CD4-positive, alpha-beta T cell treated with Interferon alpha-2 for 1 hour (primary cell): ENCODE data around the gene ADPRS.
A peak's percentile ranks its signal among the peaks of the same experiment; 100 is the strongest.

Experiments used
- DNase-seq, 2 donors: peaks; one replicate each; pipeline ENCODE4 v3.0.0-alpha.2; 2020 to 2022

The ADPRS gene

DNA sequence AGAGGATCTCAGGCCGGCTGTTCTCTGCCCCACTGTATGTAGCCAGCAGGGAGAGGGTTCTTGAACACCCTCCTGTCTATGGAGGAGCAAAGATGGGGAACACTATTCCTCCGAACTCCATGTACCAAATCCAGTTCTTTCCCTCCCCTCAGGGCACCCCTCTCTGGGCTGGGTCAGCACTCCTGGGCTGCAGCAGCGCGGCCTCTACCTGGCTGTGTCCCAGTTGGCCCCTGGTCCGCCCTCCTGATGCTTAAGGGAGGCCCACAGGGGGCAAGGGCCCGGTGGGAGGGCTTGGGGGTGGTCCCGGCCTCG is 471 bp upstream of the ADPRS start:
- DNase-seq = no peak

- peak; percentile 47 to 50 for DNase-seq
Observed at GRCh38 chr1:36089393-36090121, 865 bp downstream of the ADPRS start.

DNA sequence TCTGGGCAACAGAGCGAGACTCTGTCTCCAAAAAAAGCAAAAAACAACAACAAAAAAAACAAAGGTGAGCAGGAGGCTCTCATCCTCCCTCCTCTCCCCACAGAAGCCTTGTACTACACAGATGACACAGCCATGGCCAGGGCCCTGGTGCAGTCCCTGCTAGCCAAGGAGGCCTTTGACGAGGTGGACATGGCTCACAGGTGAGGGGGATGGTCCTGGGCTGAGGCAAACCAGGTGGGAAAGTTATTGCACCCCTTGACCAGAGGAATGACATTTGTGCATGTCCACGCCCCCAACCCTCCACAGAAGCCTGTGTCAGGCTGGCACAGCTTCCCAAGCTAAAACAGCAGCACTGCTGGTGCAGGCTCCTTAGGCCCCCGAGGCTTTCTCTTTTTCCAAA is 2.4 kb downstream of the ADPRS start:
- DNase-seq = no peak

- DNase-seq = no peak
Observed at GRCh38 chr1:36091698-36092097, 3.0 kb downstream of the ADPRS start.

DNA sequence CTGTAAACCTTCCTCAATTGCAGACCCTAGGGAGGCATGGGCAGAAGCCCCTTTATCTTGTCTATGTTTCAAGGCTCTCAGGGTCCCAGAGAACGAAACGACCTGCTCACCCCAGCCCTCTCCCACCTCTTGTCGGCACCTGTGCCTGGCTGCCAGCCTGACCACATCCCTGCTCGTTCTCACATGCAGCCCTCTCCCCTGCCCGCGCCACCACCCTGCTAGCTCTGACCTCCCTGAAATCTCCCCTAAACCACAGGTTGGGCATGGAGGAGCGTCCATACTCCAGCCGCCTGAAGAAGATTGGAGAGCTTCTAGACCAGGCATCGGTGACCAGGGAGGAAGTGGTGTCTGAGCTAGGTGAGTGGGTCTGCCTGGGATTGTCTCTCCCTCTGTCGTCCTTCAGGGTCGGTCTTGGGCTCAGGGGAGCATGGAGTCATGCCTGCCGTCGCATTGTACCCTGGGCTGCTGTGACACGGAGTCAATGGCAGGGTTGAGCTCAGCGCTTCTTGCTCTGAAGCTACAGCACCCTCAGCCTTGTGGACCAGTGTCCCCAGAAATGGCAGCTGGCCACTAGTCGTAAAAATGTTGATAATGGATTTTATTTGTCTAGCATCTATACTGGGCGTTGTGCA is 3.6 kb downstream of the ADPRS start:
- DNase-seq = no peak

DNA sequence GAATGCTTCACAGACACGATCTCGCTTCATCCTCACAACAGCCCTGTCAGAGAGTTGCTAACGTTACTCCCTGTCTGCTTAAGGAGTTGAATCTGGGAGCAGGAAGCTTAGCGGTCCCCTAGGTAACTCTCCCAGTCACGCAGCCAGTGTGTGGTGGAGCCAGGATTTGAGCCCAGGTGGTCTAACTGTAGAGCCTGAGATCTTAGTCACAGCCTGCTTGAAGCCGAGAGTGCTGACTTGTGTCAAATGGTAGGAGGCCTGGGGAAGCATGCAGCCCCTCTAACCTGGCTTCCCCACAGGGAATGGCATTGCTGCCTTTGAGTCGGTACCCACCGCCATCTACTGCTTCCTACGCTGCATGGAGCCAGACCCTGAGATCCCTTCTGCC is 4.1 kb downstream of the ADPRS start:
- no peak for DNase-seq

GRCh38 chr1:36093226-36093625 is 4.5 kb downstream of the ADPRS start:
- no peak for DNase-seq

DNA sequence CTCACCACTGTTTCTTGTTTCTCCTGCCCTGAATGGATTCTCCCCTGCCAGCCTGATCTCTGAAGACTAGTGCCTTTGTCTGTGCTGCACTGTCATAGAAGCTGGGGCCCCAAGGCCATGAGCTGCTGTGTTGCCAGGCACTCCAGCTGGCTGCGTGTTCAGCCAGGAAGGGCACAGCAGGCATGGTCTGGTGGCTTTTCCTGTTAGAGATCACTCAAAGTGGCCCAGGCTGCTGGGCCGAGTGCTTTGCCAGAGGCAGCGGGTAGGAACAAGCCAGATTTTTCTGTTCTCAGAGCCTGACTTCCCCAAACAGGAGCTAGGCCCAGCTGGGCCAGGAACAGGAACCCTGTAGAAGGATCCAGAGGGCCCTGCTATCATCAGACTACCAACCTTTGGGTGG is 5.2 kb downstream of the ADPRS start:
- DNase-seq = no peak

DNA sequence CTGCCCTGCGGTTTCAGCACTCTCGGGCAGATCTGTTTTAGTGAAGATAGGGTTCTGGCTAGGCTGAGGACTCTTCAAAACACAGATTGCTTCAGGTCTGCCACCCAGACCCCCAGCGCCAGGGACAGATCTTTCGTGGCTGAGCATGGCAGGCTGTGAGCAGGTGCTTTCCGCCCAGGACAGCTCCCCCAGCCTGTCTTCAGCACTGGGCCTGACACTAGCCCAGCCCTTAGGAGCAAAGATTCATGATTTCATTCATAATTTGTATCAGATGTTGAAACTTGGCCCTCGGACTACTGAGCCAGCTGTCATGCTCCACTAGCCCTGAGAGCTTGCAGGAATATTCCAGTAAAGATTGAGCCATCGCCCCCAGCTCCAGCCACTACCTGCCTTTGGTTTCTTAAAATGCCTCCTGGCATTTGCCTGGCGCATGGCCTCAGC is 5.9 kb downstream of the ADPRS start:
- no peak for DNase-seq

GRCh38 chr1:36095760-36096405 is 7.2 kb downstream of the ADPRS start:
- peak in 1 of 2 donors; percentile 28 for DNase-seq

DNA sequence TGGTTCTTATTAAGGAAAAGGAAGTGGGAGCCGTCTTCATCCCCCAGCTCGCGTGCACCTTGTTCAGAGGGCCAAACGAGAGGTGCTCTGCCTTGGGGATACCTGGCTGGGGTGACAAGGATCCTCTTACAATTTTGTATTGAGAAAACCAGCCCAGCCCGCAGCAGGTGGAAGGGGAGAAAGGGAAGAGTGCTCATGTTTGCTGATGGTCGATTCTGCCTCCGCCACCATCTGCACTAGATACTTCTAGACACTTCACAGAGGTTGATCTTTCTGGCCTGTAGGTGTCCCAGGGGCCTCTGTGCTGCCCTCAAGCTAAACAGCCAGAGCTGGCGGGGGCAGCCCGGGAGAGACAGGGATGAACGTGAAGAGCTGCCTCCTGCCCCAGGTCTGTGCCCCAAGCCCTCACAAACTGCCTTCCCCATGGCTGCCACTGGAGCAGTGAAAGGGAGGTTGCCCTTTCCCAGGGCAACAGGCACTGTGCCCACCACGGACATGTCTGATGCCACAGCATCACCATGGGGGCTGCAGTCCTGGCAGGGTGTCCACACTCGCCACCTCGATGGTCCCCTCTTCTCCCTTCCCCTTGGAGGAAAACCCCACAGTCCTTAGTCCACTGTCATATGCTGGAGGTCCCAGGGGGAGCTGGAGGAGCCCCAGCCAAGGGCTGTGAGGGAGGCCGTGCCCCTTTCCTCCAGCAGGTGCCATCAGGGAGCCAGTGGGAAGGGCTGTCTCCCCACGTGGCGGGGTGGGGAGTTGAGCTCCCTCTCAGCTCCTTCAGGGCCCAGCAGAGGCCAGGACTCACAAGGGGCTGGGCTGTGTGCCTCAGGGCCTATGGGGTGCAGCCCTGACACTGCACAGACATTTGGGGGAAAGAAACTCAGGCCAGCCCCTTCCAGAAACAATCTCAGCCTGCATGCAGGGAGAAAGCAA is 8.1 kb downstream of the ADPRS start:
- DNase-seq = no peak

GRCh38 chr1:36097693-36098585 is 9.2 kb downstream of the ADPRS start:
- DNase-seq = no peak

DNA sequence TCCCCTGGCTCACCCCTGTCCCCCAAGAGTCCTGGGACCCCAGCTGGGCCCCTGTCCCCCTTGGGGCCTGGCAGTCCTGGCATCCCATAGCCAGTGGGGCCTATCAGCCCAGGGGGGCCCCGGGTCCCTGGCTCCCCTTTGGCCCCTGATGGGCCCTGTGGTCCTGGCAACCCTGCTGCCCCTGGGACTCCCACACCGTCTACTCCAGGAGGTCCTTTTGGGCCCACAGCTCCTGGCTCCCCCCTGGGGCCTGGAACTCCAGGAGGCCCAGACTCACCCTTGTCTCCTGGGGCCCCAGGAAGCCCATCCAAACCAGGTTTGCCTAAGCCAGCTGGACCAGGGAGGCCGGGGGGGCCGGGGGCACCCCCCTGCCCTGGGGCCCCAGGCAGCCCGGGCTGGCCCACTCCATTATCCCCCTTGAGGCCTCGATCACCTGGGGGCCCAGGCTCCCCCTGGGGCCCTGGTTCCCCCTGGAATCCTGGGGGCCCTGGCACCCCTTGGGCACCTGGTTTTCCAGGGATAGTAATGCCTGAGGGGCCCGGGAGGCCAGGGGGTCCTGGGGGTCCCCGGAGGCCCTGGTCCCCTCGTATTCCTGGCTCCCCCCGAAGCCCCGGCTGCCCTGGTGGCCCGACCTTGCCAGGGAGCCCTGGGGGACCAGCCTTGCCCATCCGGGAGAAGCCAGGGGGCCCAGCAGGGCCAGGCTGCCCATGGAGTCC is 10.1 kb downstream of the ADPRS start:
- no peak for DNase-seq

- peak; percentile 68 to 78 for DNase-seq
Observed at GRCh38 chr1:36099681-36100341, 11.1 kb downstream of the ADPRS start.

- DNase-seq = no peak
Observed at GRCh38 chr1:36100376-36100775, 11.7 kb downstream of the ADPRS start.

DNA sequence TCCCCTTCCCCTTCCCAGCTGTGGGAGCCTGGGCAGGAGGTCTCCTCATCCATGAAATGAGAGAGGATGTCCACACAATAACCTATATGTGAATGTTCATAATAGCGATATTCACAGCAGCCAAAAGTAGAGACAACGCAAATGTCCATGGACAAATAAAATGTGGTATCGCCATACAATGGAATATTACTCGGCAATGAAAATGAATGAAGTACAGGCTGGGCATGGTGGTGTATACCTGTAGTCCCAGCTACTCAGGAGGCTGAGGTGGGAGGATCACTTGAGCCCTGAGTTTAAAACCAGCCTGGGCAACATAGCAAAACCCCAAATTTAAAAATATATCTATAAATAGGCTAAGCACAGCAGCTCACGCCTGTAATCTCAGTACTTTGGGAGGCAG is 12.9 kb downstream of the ADPRS start:
- no peak for DNase-seq

- DNase-seq = no peak
Observed at GRCh38 chr1:36106269-36106668, 17.6 kb downstream of the ADPRS start.

GRCh38 chr1:36107394-36107793 is 18.7 kb downstream of the ADPRS start:
- DNase-seq = no peak

DNA sequence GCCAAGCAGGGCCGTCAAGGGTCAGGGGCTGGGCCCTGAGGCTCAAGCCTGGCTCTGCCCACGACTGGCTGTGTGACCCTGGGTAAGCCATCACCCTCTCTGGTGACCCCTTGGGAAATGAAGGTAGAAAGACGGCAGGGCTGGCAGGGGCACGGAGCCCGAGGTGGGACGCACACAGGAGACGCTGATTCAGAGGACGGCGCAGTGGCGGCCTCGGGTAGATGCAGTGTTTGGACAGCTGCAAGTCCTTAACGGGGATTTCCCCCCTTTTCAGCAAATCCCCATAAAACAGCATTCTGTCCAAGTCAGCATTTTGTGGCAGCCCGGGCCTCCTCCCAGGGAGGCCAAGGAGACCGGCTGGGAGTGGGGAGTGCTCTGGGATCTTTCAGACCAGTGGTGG is 19.6 kb downstream of the ADPRS start:
- no peak for DNase-seq

DNA sequence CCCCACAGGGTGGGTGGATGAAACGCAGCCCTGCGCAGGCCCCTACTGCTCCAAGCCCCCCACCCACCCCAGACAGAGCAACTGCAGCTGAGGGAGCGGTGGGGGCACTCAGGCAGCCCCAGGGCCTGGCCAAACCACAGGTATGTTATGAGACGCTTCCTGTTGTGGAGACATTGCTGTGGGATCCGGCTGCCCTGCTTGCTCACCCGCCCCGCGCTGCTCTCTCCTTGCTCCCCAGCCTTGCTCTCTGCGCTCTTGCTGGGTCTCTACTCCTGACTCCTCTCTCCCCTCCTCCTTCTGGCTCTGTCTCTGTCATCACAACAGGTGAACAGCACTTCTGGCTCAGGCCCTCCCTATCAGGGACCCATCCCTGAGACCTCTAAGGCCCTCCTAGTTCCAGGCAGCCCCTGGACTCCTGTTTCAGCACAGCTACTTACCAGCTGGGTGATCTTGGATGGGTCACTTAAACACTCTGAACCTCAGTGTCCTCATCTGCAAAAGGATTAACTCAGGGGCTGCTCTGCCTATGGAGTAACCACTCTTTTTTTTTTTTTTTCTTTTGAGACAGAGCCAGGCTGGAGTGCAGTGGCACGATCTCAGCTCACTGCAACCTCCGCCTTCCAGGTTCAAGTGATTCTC is 20.5 kb downstream of the ADPRS start:
- peak; percentile 11 to 36 for DNase-seq
